Nucleus accumbens (tissue), 56 donors: ENCODE results near the gene MC4R.
A peak's percentile ranks its signal among the peaks of the same experiment; 100 is the strongest.
"Not testable (repeated sequence)": the region's sequence is repeated elsewhere in the genome, so short reads cannot be mapped to it uniquely, and the experiment has no call there.

Experiments
- DNase-seq, 56 donors: peaks; one replicate each; lab custom pipeline; 2025; lab: John Stamatoyannopoulos, UW

MC4R gene

DNA sequence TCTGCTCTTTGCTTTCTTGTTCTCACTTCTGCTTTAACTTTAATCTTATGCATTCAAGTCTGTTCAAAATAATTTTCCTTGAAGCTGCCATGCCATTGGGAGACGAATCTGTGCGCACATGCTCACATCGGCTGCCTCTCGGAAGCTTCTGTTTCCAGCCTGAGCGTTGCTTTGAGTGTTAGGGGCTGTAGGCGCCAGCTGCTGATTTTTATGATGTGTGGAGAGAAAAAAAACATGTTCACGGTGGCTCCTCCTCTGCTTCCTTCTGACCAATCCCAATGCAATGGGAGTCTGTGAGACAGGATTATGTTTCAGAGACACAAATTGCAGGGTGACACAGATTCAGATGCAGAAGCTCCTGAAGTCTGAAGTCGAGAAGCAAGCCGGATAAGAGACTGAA, at the start of gene MC4R:
TSS of gene MC4R (minus strand) at position 180 of the 400 bp plus-strand sequence. CDS start 426 bp downstream, outside the sequence.
- DNase-seq = peak in 41 of 56 donors; percentile 1 to 77 (median 34)

DNA sequence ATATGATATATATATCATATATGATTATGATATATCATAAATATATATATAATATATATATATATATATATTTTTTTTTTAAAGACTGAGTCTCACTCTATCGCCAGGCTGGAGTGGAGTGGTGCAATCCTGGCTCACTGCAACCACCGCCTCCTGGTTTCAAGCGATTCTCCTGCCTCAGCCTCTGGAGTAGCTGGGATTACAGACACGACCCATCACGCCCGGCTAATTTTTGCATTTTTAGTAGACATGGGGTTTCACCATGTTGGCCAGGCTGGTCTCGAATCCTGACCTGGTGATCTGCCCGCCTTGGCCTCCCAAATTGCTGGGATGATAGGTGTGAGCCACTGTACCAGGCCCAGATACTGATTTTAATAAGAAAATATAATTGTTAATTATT, 49.7 kb upstream of the MC4R start:
- DNase-seq = not testable (repeated sequence)

GRCh38 chr18:60421356-60422118, 49.0 kb upstream of the MC4R start:
- DNase-seq = no peak

- DNase-seq = no peak
These were observed 45.4 kb upstream of the MC4R start for GRCh38 chr18:60417946-60418345.

GRCh38 chr18:60413944-60414547, 41.5 kb upstream of the MC4R start:
- no peak for DNase-seq

GRCh38 chr18:60411715-60412114, 39.1 kb upstream of the MC4R start:
- DNase-seq = no peak

DNA sequence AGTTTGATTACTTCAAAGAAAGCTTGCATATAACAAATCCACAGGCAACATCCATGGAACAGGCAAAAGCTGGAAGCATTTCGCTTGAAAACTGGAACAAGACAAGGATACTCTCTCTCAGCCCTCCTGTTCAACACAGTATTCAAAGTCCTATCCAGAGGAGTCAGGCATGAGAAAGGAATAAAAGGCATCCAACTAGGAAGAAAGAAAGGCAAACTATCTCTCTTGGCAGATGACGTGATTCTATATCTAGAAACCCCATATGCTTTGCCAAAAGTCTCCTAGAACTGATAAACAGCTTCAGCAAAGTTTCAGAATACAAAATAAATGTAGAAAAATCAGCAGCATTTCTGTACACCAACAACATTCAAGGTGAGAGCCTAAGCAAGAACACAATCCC, 34.1 kb upstream of the MC4R start:
- DNase-seq = no peak

DNA sequence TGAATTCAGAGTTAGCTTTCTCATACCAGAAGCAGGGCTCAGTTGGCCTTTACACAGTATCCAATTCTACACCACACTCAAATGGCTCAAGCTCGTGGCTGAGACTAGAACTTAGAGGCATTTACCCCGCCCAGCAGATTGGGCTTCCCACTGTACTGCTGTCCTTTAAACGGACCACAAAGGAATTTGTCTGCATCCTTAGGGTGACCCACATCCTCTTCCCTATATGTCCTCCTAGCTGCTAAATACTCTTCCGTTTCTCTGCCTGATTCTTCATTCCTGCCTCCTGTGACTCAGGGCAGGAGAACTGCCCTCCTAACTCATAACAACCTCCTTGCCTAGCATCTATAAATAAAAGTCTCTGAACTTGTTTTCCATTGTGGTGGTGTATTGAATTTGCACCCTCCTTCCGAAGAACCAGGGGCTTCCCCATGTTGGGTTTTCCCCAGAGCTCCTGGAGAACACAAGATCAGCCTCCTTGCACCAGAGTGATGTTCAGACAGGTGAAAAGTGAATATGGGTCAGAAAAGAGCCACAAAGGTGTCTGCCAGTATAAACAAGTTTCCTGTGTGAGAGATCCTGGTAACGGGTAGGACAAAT, 32.0 kb upstream of the MC4R start:
- DNase-seq = no peak

DNA sequence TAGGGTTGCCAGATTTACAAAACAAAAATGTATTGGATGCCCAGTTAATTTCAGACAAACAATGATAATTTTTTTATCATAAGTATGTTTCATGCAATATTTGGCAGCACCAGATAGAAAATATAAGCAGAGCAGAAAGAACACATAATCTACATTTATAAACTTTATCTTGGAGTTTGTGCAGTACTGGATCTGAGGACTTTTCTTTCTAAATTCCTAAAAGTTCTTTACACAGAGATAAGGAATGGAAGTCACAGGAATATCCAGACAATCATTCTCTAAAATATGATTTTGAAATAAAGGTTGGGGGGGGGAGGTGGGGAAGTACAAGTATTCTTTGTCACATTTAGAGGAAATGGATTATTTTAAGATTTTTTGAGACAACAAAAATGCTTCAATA, 28.8 kb upstream of the MC4R start:
- no peak for DNase-seq

DNA sequence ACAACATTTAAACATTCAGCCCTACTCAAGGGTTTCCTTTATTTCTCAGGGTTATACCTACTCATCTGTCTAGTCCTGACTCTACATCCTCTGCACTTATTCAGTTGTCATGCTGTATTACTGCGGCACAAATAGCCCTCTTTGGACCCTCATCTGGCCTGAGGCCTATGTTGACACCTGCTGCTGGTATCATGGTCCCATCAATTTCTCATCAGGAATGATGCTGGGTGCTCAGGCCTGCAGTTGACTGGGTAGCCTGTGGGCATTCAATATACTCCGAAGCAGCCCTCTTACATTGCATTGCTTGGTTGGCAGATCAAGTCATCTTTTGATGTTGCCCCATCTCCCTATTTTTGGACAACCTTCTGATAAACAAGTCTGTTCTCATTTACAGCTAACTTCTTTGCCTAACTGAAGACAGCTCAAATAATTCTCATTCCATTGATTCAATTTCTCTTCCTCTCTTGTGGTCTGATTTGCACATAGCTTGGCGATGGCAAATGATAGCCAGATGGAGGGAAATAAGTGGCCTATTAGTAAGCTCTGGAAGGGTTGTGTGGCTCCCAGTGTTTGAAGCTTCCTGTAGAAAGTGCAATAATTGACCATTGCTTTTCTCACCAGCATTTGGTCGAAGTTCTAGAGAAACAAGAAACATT, 19.1 kb upstream of the MC4R start:
- DNase-seq = no peak

DNA sequence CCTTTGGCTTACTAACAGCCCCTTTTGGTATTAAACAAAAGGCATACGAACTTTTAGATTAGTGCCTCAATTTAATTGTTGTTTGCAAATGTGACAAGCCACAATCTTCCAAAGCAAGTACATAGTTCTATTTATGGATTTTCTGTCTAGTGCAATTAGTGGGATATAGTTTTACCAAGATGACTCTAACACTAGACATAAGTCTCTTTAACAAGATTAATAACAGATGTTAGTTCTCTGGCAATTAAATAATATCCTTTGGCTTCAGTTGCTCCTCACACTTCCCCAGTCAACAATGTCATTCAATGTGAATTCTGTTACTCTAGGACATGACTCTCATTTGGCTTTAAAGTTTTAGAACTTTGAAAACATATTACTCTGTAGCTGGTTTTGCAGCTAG, 16.7 kb upstream of the MC4R start:
- DNase-seq = no peak

DNA sequence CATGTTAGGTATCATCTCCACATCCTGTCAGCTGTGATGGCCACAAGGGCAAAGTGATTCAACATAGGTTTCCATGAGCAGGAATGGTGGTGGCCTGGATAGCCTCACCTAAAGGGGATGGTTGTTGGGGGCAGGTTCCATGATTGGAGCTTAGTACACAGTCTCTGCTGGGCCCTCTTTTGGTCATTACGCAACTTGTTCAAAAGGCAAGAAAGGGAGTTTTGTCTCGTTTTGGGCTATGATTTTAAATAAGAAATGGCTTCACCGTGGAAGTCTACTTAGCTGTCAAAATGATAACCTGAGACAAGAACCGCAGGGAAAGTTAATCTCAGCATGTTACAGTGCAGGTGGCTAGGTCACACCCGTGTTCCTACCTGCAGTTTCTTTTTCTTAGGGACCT, 13.1 kb upstream of the MC4R start:
- no peak for DNase-seq

- no peak for DNase-seq
These were observed 11.3 kb upstream of the MC4R start for GRCh38 chr18:60383893-60384292.

- DNase-seq = no peak
These were observed 5.3 kb upstream of the MC4R start for GRCh38 chr18:60377778-60378469.

DNA sequence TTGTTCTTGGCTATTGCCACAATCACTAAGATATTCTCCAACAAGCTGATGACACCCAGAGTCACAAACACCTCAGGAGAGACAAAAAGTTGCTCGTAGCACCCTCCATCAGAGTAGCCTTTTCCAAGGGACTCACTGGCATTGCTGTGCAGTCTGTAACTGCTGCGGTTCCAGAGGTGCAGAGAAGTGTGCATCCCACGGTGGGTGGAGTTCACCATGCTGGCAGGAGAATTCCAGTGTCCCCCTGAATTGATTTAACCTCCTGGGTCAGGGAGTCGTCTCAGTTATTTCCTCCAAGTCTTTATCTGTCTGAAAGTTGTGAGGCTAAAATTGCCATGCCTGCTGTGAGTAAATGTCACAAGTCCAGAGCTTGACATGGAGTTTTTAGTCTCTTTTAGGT, 443 bp downstream of the MC4R start:
- no peak for DNase-seq

GRCh38 chr18:60358516-60358915, 14.1 kb downstream of the MC4R start:
- no peak for DNase-seq

GRCh38 chr18:60350941-60351340, 21.6 kb downstream of the MC4R start:
- no peak for DNase-seq

GRCh38 chr18:60350150-60350549, 22.4 kb downstream of the MC4R start:
- DNase-seq = no peak

GRCh38 chr18:60347526-60348045, 25.0 kb downstream of the MC4R start:
- no peak for DNase-seq

GRCh38 chr18:60339018-60339417, 33.6 kb downstream of the MC4R start:
- DNase-seq = no peak

DNA sequence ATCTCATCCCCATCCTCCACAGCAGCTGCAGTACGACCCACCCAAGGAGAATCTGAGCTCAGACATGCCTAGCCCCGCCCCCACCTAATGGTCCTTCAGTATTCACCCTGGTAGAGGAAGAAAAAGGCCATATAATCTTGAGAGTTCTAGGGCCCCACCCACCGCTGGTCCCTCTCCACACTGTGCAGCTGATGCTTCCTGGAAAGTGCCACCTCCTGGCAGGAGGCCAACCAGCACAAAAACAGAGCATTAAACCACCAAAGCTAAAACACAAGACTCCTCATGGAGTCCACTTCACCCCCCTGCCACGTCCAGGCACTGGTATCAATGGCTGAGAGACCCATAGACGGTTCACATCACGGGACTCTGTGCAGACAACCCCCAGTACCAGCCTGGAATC, 40.7 kb downstream of the MC4R start:
- DNase-seq = no peak
